ENCODE results near the gene INSR.

INSR gene

GRCh38 chr19:7132054-7132453 is 162.2 kb downstream of the INSR start:
- no peak for DNase-seq

- no peak for DNase-seq
Measured at GRCh38 chr19:7130043-7130442, 164.2 kb downstream of the INSR start.

DNA sequence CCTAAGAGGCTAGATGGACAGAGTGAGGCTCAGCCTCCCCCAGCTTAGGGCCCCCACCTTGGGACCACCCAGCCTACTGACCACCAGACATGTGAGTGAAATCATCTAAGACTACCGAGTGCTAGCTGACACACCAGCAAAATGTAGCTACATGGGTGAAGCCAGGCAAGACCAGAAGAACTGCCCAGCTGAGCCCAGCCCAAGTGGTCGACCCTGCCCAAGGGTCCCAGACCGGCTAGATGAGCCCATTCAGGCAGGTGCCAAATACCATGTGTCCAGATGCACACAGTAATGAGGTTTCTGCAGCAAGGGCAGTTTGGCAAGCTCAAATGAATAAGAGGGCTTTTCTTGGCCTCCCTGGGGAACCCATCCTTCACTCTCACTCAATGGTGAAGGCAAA is 168.1 kb downstream of the INSR start:
- DNase-seq: no peak

DNA sequence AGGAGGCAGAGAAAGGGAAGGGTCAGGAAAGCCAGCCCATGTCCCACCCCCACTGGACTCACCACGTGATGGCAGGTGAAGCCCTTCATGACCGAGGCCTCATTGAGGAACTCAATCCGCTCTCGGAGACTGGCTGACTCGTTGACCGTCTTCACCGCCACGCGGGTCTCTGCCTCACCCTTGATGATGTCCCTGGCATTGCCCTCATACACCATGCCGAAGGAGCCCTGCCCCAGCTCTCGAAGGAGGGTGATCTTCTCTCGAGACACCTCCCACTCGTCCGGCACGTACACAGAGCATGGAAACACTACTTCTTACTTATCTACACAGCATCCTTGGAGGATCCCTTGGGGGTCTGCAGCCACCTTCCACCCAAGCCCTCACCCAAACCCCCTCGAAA is 169.0 kb downstream of the INSR start:
- no peak for DNase-seq

DNA sequence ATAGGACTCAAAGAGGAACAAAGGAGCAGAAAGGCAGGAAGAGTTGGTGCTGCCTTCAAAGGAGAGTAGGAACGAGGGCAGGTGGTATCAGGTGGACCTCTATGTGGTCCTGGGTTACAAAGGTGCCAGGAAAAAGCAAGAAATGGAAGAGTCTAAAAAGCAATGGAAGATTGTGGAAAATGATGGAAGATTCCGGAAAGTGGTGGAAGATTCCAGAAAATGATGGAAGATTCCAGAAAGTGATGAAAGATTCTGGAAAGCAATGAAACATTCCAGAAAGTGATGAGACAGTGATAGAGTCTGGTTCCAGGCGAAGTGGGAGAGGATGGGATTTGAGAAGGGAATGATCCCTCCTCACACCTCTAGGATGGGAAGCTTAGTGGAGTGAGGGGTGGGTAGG is 169.4 kb downstream of the INSR start:
- no peak for DNase-seq

DNA sequence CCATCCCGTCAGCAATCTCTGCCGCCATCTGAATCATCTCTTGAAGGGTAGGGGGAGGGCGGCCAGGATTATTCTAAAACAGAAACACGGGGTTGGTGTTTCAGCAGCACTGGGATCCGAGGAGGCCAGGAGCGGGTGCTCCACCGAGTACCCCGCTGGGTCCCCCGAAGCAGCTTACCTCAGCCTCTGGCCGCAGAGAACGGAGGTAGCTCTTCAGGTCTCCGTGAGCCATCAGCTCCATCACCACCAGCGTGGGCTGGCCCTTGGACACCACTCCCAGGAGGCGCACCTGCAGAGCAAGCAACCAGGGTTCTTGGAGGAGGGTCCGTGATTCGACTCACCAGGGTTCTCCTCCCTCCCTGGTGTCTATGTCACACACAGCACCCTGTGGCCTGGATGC is 171.5 kb downstream of the INSR start:
- no peak for DNase-seq

- no peak for DNase-seq
Measured at GRCh38 chr19:7120499-7120898, 173.7 kb downstream of the INSR start.

GRCh38 chr19:7119582-7119981 is 174.6 kb downstream of the INSR start:
- DNase-seq: no peak

DNA sequence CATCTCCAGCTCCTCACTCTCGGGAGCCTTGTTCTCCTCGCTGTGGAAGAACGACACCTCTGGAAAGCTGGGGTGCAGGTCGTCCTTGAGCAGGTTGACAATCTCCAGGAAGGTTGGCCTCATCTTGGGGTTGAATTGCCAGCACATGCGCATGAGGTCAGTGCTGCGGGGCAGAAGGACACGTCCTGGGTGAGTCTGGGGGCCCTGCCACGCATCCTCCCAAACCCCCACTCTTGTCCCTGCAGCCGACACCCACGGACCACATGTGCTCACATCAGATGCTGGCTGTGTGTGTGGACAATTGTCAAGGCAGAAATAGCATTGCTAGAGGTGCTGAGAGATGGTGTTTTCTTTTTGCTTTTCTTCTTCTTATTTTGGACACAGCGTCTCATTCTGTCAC is 177.0 kb downstream of the INSR start:
- DNase-seq: no peak

DNA sequence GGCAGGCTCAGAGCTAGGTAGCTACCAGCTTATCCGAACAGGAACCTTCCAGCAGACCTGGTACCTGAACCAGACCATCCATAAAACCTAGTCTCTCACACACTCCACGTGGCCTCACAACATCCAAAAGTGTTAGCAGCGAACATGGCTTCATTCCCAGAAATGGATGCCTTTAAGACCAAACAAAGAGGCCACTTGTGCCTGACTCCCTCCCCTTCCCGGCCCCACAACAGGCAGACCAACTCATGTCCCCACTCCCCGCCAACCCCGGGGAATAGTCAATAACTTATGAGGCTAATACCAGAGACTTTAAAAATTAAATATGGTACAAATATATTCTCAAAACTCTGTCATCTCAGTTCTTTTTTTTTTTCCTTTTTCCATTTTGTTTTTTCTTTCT is 178.5 kb downstream of the INSR start:
- DNase-seq: no peak

GRCh38 chr19:7113233-7113632 is 181.0 kb downstream of the INSR start:
- no peak for DNase-seq

- no peak for DNase-seq
Measured at GRCh38 chr19:7112675-7113074, 181.5 kb downstream of the INSR start.

- DNase-seq: no peak
Measured at GRCh38 chr19:7109678-7110289, 184.4 kb downstream of the INSR start.

- no peak for DNase-seq
Measured at GRCh38 chr19:7106711-7107657, 187.2 kb downstream of the INSR start.

DNA sequence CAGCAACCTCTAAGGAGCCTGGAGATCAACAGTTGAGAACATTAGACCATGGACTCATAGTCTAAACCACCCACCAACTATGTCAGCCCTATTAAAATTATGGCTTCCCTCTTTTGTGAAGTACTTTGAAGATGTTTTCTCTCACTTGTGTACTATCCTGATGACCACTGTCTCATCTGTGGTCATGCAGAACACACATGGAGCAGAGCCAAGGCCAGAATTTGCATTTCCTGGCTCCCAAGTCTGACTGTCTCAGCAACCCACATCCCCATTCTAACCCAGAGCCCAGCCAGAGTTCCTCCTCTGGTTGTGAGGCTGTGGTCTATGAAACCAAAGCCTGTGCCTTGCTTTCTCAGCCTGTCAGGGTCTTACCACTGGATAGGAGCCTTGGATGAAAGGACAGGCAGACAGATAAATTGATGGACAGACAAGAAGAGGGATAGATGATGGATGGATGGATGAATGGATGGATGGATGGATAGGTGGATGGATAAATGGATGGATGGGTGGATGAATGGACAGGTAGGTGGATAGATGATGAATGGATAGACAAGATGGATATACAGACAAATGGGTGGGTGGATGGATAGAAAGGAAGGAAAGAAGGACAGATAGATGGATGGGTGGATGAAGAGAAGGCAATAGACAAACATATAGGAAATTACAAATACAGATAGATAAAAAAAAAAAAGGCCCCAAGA is 189.3 kb downstream of the INSR start:
- DNase-seq: no peak

- DNase-seq: no peak
Measured at GRCh38 chr19:7101498-7102253, 192.5 kb downstream of the INSR start.

- DNase-seq: no peak
Measured at GRCh38 chr19:7099597-7099921, 194.7 kb downstream of the INSR start.

- peak; percentile 98 for DNase-seq
Measured at GRCh38 chr19:7098701-7099596, 195.3 kb downstream of the INSR start.

GRCh38 chr19:7098096-7098495 is 196.1 kb downstream of the INSR start:
- no peak for DNase-seq

DNA sequence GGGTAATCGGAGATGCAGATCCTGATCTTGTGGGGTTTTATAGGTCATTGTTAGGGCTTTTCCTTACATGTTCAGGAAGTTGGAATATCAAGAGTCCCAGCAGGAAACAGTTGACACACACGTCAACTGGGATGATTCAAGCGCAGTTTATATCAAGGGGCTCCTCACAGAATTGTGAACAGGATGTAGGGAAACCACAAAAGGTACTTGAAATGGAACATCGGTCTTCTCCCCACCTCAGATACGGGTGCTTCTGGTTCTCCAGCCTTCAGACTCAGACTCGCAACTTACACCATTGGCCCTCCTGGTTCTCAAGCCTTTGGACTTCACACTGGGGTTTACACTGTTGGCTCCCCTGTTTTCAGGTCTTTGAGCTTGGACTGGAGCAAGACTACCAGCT is 205.2 kb downstream of the INSR start:
- no peak for DNase-seq

- DNase-seq: peak; percentile 11
Measured at GRCh38 chr19:7083076-7083956, 210.9 kb downstream of the INSR start.
